RWPE1 (cell line): ENCODE data around the gene SERPINB1.
"Not testable (repeated sequence)": the region's sequence is repeated elsewhere in the genome, so short reads cannot be mapped to it uniquely, and the experiment has no call there.

Source experiments
- CTCF ChIA-PET: fragments of 350-600 bp; sonication (Branson Sonifier 250); formaldehyde crosslinking; extraction: SDS; loops from one replicate; lab custom pipeline; 2021; lab: Yijun Ruan, JAX
- POLR2A ChIA-PET: fragments of 400-600 bp; formaldehyde crosslinking; extraction: SDS; loops from one replicate; lab custom pipeline; 2020; ENCODE audit warnings: antibody characterized with exemption; ENCODE audit not compliant: low non-redundant PET; lab: Yijun Ruan, JAX
- DNase-seq: peaks from one replicate; pipeline ENCODE4 v3.0.0; 2012; ENCODE audit warnings: low spot score
- H3K27ac ChIP-seq: fragments of 450-650 bp; 2 replicates; pipeline ENCODE4 v1.5.1; 2017
- CTCF ChIP-seq: fragments of 450-650 bp; conservative IDR thresholded peaks from 2 replicates; pipeline ENCODE4 v1.5.1; 2017; ENCODE audit warnings: low read depth, mild to moderate bottlenecking

The SERPINB1 gene

GRCh38 chr6:2854396-2854982 lies 12.8 kb upstream of the SERPINB1 start:
- POLR2A ChIA-PET = no interaction called here

GRCh38 chr6:2853769-2854395 lies 12.2 kb upstream of the SERPINB1 start:
- ChIA-PET CTCF (interaction anchor here (0.6 kb wide), 1 partner anchor 50 kb away, joined by 4 read pairs; no protein-coding TSS in a partner anchor), POLR2A (no interaction called here)
- peak; percentile 26 for DNase-seq
- peak; percentile 27 for TF ChIP-seq CTCF
- peak overlapping the region; percentile 38 for H3K27ac ChIP-seq

More at GRCh38 chr6:2854396-2854982, 12.8 kb upstream of the SERPINB1 start:
- CTCF ChIA-PET = interaction anchor here (0.6 kb wide), 1 partner anchor 120 kb away, joined by 3 read pairs; no protein-coding TSS in a partner anchor
- peak; percentile 3; the same call in 1 of the 2 replicates for TF ChIP-seq CTCF
- H3K27ac ChIP-seq = no peak overlapping the region
- DNase-seq = no peak

- CTCF ChIA-PET = interaction anchor here (0.6 kb wide), 1 partner anchor 51 kb away, joined by 4 read pairs; no protein-coding TSS in a partner anchor
- peak overlapping the region; percentile 38 for H3K27ac ChIP-seq
- DNase-seq, POLR2A ChIA-PET: not testable (repeated sequence)
These were observed 11.7 kb upstream of the SERPINB1 start for GRCh38 chr6:2853378-2853768.

GRCh38 chr6:2852921-2853322 lies 11.3 kb upstream of the SERPINB1 start:
- no peak overlapping the region for H3K27ac ChIP-seq
- POLR2A ChIA-PET = no interaction called here
- no peak for DNase-seq
- CTCF ChIA-PET = no interaction called here
- TF ChIP-seq CTCF = no peak

GRCh38 chr6:2852514-2852855 lies 10.8 kb upstream of the SERPINB1 start:
- ChIA-PET CTCF (no interaction called here), POLR2A (no interaction called here)
- no peak overlapping the region for H3K27ac ChIP-seq
- no peak for DNase-seq
- no peak for TF ChIP-seq CTCF

- H3K27ac ChIP-seq = peak overlapping the region; percentile 46; the same call in 1 of the 2 replicates
- no peak for DNase-seq
- no peak for TF ChIP-seq CTCF
- POLR2A ChIA-PET = no interaction called here
- CTCF ChIA-PET = no interaction called here
These were observed 10.3 kb upstream of the SERPINB1 start for GRCh38 chr6:2851727-2852513.
